ENCODE data around the gene SLC46A3.
A peak's percentile ranks its signal among the peaks of the same experiment; 100 is the strongest.
"Not testable (repeated sequence)": the region's sequence is repeated elsewhere in the genome, so short reads cannot be mapped to it uniquely, and the experiment has no call there.

Gene SLC46A3

DNA sequence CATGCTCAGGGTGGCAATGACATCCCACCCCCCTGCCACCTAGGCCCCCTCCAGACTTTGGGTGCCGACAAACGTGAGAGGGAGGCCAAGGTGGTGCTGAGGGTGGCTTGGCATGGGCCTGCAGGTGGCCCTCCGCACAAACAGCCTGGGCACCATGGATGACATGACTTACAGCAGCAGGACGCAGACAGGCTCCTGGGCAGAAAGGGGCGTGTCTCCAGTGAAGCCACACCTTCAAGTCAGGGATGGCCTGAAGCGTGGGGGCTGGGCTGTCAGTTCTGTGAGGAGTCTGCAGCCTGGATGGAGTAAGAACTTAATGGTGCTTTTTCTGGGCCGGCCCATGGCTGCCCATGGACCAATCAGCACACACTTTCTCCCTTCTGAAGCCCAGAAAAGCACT is 34.5 kb downstream of the SLC46A3 start:
- no peak for DNase-seq (ENCODE audit: low read depth in 2 of 2, low spot score in 1 of 2)

DNA sequence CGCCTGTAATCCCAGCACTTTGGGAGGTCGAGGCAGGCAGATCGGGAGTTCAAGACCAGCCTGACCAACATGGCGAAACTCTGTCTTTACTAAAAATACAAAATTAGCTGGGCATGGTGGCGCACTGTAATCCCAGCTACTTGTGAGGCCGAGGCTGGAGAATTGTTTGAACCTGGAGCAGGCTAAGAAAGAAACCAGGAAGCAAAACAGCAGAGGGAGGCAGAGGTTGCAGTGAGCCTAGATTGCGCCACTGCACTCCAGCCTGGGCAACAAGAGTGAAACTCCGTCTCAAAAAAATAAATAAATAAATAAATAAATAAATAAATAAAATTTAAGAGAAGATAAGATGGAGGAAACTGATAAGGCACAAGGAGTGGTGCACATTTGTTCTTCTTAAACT is 35.6 kb downstream of the SLC46A3 start:
- DNase-seq (ENCODE audit: low read depth in 2 of 2, low spot score in 1 of 2) = not testable (repeated sequence)

DNA sequence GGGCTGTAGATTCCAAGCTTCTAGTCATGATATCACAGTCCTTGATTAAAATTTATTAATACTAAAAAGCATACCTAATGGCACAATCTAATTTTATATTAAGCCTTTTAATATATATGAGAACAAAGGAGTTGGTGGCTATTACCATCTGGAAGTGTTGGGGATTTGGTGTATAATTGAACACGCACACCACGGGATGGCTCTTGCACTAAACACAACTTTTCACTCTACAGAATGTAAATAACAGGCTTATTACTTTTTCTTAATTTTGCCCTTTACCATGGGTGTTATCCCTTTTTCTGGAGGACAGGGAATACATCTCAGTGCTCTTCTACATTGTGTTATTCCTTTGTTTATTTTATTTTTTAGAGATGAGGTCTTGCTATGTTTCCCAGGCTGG is 38.2 kb downstream of the SLC46A3 start:
- no peak for DNase-seq (ENCODE audit: low read depth in 2 of 2, low spot score in 1 of 2)

DNA sequence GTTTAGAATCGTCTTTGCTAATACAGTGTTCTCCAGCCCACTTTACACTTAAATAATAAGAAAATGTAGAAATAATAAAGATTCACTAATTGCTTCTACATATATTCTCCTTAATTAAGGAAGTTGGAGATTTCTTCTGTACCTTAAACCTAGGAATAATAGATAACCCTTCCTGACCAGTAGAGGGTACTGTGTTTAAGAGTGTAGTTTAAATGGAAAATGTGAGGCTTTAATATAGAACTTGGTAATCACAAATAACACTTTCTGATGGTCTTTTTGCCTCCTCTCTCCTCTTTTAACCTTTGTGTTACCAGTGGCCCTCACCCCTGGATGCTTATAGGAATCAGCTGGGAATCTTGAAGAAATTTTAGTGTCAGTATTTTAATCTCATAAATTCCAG is 39.1 kb downstream of the SLC46A3 start:
- no peak for DNase-seq (ENCODE audit: low read depth in 2 of 2, low spot score in 1 of 2)

DNA sequence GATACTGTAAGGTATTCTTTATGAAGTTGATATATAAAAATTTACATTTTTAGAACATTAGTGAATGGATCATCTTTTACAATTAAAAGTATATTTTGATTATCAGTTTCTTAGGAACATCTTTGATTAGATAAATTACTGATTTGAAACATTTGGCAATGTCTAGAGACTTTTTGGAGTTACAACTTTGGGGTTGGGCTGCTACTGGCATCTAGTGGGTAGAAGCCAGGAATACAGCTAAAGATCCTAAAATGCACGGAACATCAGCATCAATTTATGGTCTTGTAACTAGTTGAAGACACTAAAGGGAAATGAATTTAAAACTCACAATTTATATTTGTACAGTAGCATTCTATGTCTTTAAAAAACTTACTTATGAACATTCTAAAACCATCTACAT is 40.0 kb downstream of the SLC46A3 start:
- DNase-seq (ENCODE audit: low read depth in 2 of 2, low spot score in 1 of 2) = no peak

DNA sequence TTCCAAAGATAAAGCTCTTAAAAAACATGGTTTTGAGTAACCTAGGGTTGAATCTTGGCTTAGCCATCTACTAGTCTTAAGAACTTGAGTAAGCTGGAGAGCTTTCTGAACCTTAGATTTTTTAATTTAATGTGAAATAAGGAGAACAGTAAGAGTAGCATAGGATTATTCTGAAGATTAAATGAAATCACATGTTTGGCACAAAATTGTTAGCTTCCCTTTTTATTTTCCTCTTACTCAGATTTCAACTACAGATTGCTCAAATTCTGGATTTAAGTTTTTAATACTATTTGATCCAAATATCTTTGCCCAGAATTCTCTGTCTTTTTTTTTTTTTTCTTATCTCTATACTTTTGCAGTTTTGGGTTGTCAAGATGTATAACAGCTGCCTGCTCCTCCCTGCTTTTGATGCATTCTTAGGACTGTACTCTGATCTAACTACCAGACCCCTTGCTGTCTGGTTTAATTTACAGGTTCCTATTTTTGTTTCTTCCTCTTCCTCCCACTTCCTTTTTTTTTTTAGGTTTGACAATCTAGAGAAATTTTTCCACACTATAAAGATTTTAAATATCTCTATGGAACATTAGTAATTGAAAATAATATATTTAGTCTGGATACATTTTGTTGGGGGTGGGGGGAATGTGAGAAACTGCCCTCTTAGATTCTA is 47.5 kb downstream of the SLC46A3 start:
- no peak for DNase-seq (ENCODE audit: low read depth in 2 of 2, low spot score in 1 of 2)

DNA sequence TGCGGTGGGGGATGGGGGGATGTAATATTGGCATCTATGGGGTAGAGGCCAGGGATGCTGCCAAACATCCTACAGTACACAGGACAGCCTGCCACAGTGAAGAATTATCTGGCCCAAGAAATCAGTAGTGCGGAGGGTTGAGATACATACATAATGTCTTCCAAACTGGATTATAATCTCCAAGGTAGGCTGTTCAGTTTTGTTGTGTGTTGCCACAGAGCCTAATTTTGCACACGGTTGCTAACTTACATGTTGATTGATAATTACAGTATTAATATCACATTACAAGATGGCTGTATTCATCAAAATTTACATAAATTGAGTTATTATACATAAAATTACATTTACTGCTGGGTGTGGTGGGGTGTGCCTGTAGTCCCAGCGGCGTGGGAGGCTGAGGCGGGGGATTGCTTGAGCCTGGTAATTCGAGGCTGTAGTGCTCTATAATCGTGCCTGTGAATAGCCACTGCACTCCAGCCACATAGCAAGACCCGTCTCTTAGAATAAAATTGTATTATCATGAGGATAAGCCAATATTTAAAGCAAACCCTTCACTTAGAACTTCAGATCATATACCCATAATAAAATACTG is 51.8 kb downstream of the SLC46A3 start:
- no peak for DNase-seq (ENCODE audit: low read depth in 2 of 2, low spot score in 1 of 2)

DNA sequence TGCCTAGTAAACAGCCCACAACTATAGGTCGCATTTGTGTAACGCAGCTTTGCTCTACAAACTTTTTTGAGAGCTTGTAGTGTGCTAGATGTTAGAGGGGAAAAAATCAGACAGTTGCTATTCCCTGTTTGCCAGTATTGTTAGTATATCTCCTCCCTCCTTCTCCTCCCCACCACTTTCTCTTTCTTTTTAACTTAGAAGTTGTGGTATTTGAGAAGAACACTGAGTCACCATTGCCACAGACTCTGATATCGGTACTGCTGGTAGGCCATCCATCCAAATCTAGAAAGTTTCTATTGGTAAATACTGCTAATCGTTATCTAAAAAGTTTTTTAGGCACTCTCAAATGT is 59.2 kb downstream of the SLC46A3 start:
- DNase-seq (ENCODE audit: low read depth in 2 of 2, low spot score in 1 of 2) = no peak

DNA sequence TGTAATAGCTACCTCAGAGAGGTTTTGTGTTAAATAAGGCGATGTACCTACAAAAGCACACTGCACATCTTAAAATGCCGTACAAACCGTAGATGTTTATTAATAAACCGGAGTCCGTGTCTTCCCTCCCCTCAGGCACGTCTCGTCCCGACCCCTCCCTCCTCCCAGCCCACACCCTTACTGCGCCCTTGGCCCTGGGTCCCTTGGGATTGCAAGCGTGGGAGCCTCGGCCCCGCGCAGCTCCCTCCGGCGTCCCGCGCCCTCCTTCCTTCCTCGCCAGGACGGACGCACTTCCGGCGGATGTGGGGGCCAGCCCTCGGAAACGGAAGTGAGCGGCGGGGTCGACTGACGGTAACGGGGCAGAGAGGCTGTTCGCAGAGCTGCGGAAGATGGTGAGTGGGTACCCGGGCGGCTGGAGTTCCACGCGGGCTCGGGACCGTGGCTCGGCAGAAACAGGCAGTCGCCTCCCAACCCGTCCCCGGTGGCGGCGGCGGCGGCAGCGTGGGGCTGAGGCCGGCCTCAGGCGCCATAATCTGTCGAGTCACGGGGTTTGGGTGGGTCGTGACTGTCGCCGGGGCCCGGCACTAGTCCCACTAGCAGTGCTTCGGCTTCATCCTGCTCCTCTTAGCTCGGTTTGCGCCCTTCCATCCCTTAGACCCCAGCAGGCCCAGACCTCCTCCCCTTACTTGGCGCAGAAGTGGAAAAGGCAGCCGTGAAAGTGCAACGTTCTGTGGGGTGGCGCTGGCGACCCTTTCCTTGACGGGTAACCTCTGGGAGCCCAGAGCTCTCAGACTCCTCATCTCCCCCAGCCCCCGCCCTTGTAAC is 59.8 kb downstream of the SLC46A3 start, which contains the start of gene POMP:
Gene POMP (plus strand): TSS at position 335 of the 825 bp plus-strand sequence. CDS start 55 bp downstream, at position 390.
- DNase-seq (ENCODE audit: low read depth in 2 of 2, low spot score in 1 of 2) = peak; percentile 82 to 85

DNA sequence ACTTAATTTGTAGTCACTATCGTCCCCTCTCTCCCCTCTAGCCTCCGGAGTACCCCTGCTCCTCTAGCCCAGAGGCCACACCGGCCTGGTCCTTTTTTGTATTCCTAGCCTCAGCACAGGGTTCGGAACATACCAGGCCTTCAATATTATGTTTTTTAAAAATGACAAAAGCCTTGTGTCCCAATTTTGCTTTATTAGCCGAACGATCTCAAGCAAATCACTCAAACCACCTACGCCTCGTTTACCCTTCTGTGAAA is 60.3 kb downstream of the SLC46A3 start:
- no peak for DNase-seq (ENCODE audit: low read depth in 2 of 2, low spot score in 1 of 2)

DNA sequence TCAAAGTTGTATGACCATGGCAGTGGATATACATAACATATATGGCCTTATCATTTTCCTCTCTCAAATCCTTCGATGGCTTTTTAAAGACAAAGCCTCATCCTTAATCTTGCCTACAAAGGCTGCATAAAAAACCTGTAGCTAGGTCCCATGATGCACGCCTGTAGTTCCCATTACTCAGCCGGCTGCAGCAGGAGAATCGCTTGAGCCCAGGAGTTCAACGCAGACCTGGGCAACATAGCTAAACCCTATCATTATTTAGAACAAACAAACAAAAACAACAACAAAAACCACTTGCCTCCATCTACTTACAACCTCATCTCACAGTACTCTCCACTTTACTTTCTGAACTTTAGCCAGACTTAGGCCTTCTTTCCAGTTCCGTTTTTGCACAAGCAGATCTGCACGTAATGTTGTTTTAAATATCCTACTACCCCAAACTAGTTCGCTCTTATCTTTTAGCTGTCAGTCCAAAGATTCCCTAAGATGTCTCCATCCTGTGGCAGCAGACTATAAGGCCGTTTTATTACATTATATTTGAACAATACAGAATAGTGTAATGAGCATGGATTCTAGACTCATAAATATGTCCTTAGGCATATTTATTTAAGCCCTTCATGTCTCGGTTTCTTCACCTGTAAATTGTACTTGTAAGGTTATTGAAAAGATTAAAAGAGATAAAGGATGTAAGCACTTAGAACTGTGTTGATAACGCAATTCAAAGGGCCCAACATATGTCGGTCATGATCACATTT is 60.8 kb downstream of the SLC46A3 start:
- DNase-seq (ENCODE audit: low read depth in 2 of 2, low spot score in 1 of 2) = no peak

DNA sequence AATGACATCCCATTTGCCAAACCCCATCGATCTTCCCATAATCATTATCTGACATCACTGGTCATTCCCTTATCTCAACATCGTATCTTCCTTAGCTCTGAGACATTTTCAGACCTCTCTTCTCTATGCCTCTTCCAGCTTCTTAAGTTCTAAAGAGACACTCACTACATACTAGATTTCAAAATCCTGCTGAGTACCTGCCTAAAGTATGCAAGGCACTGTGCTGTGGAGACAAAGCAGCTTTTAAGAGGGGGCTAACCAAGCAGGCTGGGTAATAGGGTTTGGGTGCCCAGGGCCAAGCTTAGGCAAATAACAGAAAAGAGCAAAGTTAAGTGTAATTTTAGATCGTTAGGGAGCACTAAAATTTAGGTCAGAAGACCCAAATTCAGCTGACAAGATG is 63.2 kb downstream of the SLC46A3 start:
- DNase-seq (ENCODE audit: low read depth in 2 of 2, low spot score in 1 of 2) = no peak

DNA sequence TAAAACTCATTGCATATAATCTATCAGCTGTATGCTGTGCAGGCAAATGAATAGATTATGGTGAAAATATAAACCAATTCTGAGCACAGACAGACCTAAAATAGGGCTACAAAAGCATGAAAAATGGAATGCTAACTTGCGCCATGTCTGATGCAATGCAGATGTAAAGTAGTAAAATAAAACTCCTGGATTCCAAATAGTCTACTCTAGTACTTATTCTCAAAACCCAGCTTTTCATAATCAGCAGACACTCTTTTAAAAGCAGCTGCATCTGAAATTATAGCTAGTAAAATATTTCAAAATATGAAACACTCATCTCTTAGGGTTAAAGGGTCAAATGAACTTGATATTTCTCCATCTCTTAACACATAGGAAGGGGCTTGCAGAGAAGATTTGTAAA is 64.5 kb downstream of the SLC46A3 start:
- DNase-seq (ENCODE audit: low read depth in 2 of 2, low spot score in 1 of 2) = no peak

DNA sequence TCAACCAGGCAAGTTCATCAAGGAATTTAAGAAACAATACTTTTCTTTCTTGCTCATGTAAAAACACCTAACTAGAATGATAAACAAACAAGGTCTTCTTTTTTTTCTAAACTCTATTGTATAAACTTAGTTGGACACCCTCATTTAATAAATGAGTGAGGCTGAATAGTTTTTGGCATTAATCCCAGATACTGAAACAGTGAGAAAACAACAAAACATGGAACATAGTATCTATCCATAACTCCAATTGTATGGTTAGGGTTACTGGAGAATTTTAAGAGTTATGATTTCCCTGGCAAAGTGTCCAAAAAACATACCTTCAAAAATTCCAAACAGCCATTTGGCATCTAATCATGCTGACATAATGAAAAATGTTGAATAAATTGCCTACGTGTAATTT is 65.7 kb downstream of the SLC46A3 start:
- no peak for DNase-seq (ENCODE audit: low read depth in 2 of 2, low spot score in 1 of 2)

DNA sequence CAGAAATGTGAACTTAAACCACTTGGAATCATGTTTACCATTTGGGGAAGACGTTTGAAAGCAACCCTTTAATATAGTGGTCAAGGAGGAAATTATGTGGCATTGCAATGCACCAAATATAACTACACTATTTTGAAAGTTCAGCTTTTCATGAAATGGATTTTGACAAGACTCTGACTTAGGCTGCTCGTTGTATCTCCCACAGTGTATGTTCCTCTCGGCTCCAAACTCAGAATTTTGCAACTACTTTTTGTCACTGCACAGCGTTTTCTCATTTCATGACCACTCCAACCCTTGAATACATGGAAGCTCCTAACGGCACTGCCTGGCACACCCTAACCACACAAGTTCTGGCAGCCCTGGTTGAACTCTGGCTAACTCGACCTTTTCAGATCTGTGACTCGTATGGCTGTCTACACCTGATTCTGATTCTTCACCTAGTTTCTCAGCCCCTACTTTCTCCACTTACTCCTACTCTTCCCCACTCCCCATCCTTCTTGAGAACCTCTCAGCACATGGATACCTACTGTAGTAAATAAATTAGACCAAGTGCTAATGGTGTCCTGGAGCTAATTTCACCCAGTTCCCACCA is 66.9 kb downstream of the SLC46A3 start:
- no peak for DNase-seq (ENCODE audit: low read depth in 2 of 2, low spot score in 1 of 2)

DNA sequence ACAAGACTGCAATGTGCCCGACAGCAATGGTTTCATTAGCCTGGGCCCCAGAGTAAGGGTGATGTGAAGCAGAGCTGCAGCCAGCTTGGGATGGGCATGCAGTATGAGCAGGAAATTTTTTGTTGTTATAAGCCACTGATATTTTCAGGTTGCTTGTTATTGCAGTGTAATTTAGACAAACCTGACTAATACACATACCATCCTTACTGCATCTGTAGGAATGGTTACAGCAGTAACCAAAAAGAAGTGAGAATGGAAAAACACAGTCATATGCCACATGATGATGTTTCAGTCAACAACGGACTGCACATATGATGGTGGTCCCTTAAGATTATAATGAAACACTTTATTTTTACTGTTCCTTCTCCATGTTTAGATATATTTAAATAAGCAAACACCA is 68.5 kb downstream of the SLC46A3 start:
- DNase-seq (ENCODE audit: low read depth in 2 of 2, low spot score in 1 of 2) = no peak

Measured in stimulated activated CD8-positive, alpha-beta memory T cell treated with anti-CD3 and anti-CD28 coated beads, Interleukin-4, amount 100 ng/mL, for 4 hours (primary cell).